K562 (cell line): Measurements from ENCODE around the gene HDAC3. TPM values are rescaled to one million over a fixed set of nuclear protein-coding genes. Genes with fewer than 3 reads are reported as not detected.

Source experiments
- ATAC-seq: fragments of 200-7000 bp; cut with Tn5 transposase; 3 replicates; pipeline ENCODE4 v1.9.1; 2020; ENCODE audit warnings: moderate library complexity
- BruUV-seq: library from RNA; stranded (reverse); fragments of 400-500 nt; replicated peaks from 2 replicates; lab custom pipeline; 2021; lab: Mats Ljungman, UMichigan
- CTCF ChIA-PET: fragments of 300-600 bp; formaldehyde crosslinking; extraction: SDS; loops from one replicate; lab custom pipeline; 2021; ENCODE audit warnings: low intra/inter-chr PET ratio; lab: Yijun Ruan, JAX
- POLR2A ChIA-PET: fragments of 300-600, 350-650 bp; sonication (Branson Sonifier 250); formaldehyde crosslinking; extraction: SDS; loops from one replicate; lab custom pipeline; 2021; ENCODE audit warnings: antibody characterized with exemption, inconsistent platforms; lab: Yijun Ruan, JAX
- DNase-seq, 4 experiments: peaks; one replicate each; pipeline versions ENCODE4 v3.0.0 to v3.0.0-alpha.2; 2011 to 2018; ENCODE audit warnings: low spot score in 3 of 4, mixed read lengths in 3 of 4; ENCODE audit errors: extremely low read depth in 1 of 4
- FAIRE-seq: peaks from 2 replicates; lab custom pipeline; 2011; peaks lifted over from hg19 to GRCh38; lab: Jason Lieb, UNC
- H2AFZ ChIP-seq: 2 replicates; pipeline ENCODE4 v1.6.0; 2011; ENCODE audit warnings: low read depth, low read length, control low read depth, inconsistent platforms
- H3K27ac ChIP-seq: fragments of 200-600 bp; 3 replicates; pipeline ENCODE4 v1.8.0; 2011; ENCODE audit warnings: low read depth, mild to moderate bottlenecking, control low read depth, inconsistent platforms, low read length, moderate library complexity, mixed read lengths; ENCODE audit errors: extremely low read depth
- H3K27me3 ChIP-seq, 2 experiments: fragments of 300-600 bp in 1 of 2; 2 replicates in 1 of 2; 3 replicates in 1 of 2; pipeline versions ENCODE4 v1.6.0 to v1.8.0; 2011; ENCODE audit warnings: inconsistent platforms in 2 of 2, low read length in 2 of 2, mild to moderate bottlenecking in 1 of 2, mixed read lengths in 1 of 2, moderate library complexity in 1 of 2; ENCODE audit not compliant: control insufficient read depth in 2 of 2, insufficient read depth in 2 of 2
- H3K36me3 ChIP-seq: fragments of 300-600 bp; 3 replicates; pipeline ENCODE4 v1.8.0; 2011; ENCODE audit warnings: mild to moderate bottlenecking, low read length, inconsistent platforms; ENCODE audit not compliant: control insufficient read depth, insufficient read depth
- H3K4me1 ChIP-seq, 2 experiments: fragments of 200-600 bp in 1 of 2; replicated peaks in 1 of 2; 2 replicates in 1 of 2; 3 replicates in 1 of 2; pipeline versions ENCODE4 v1.5.1 to v1.8.0; 2011; ENCODE audit warnings: inconsistent platforms in 2 of 2, low read length in 2 of 2, mild to moderate bottlenecking in 1 of 2, mixed read lengths in 1 of 2, moderate library complexity in 1 of 2; ENCODE audit not compliant: control insufficient read depth in 2 of 2, insufficient read depth in 2 of 2
- H3K4me2 ChIP-seq: 2 replicates; pipeline ENCODE4 v1.6.1; 2011; ENCODE audit warnings: low read length, control low read depth, inconsistent platforms, mixed read lengths; ENCODE audit not compliant: insufficient read depth
- H3K4me3 ChIP-seq: fragments of 200-600 bp; sonication (generic), shearing (Covaris generic); 2 replicates; pipeline ENCODE4 v1.5.1; 2016; ENCODE audit warnings: control low read depth, inconsistent platforms
- H3K79me2 ChIP-seq: fragments of 200-600 bp; 3 replicates; pipeline ENCODE4 v1.8.0; 2011; ENCODE audit warnings: low read length, inconsistent platforms; ENCODE audit not compliant: control insufficient read depth, insufficient read depth
- H3K9ac ChIP-seq, 2 experiments: 2 replicates each; pipeline versions ENCODE4 v1.6.0 to v1.6.1; 2011; ENCODE audit warnings: low read depth in 2 of 2, low read length in 2 of 2, control low read depth in 1 of 2, inconsistent platforms in 1 of 2, mild to moderate bottlenecking in 1 of 2, mixed read lengths in 1 of 2; ENCODE audit not compliant: insufficient read depth in 1 of 2
- H3K9me1 ChIP-seq: one replicate; pipeline ENCODE4 v1.6.0; 2011; ENCODE audit warnings: inconsistent platforms, mild to moderate bottlenecking, low read length, moderate library complexity; ENCODE audit not compliant: control insufficient read depth, insufficient read depth
- H3K9me3 ChIP-seq: replicated peaks from 2 replicates; pipeline ENCODE4 v1.5.1; 2011; ENCODE audit warnings: low read depth, low read length, inconsistent platforms; ENCODE audit not compliant: control insufficient read depth, insufficient read depth
- H4K20me1 ChIP-seq: replicated peaks from 2 replicates; pipeline ENCODE4 v1.6.1; 2011; ENCODE audit warnings: low read length, inconsistent platforms, mixed read lengths; ENCODE audit not compliant: control insufficient read depth, insufficient read depth
- ETS2 ChIP-seq: IDR thresholded peaks from 2 replicates; pipeline ENCODE4 v1.6.1; 2016; ENCODE audit warnings: borderline replicate concordance, missing genetic modification characterization, mild to moderate bottlenecking, moderate library complexity, missing compliant biosample characterization; ENCODE audit not compliant: poor library complexity, severe bottlenecking
- HCFC1 ChIP-seq: IDR thresholded peaks from 2 replicates; pipeline ENCODE4 v1.6.1; 2012; ENCODE audit warnings: low read depth, low read length, improper control_type of control experiment
- JUN ChIP-seq, 2 experiments: sonication (generic) in 1 of 2; formaldehyde crosslinking in 1 of 2; IDR thresholded peaks; 2 replicates each; pipeline versions ENCODE4 v1.6.1 to v1.8.0; 2012 to 2022; ENCODE audit warnings: borderline replicate concordance in 2 of 2, mild to moderate bottlenecking in 2 of 2, improper control_type of control experiment in 1 of 2, low read depth in 1 of 2, low read length in 1 of 2, missing genetic modification reagents in 1 of 2
- MEF2A ChIP-seq: IDR thresholded peaks from 2 replicates; pipeline ENCODE4 v1.6.1; 2011; ENCODE audit warnings: low read depth, mild to moderate bottlenecking, low read length, moderate library complexity; ENCODE audit not compliant: control insufficient read depth
- NCOA1 ChIP-seq: fragments of 450-650 bp; IDR thresholded peaks from 2 replicates; pipeline ENCODE4 v1.6.1; 2016; ENCODE audit warnings: low read depth
- TAF1 ChIP-seq: IDR thresholded peaks from 2 replicates; pipeline ENCODE4 v1.6.1; 2011; ENCODE audit warnings: mild to moderate bottlenecking, low read length, moderate library complexity; ENCODE audit not compliant: insufficient read depth, control insufficient read depth, severe bottlenecking; ENCODE audit errors: extremely low read depth
- TSC22D4 ChIP-seq: fragments of 450-650 bp; IDR thresholded peaks from 2 replicates; pipeline ENCODE4 v1.6.1; 2016; ENCODE audit warnings: missing genetic modification characterization, missing biosample characterization, control low read depth
- ZNF75A ChIP-seq: fragments of 450-650 bp; formaldehyde crosslinking; IDR thresholded peaks from 2 replicates; pipeline ENCODE4 v1.4.0; 2020; ENCODE audit warnings: mild to moderate bottlenecking
- WGBS: fragments of 100-300 bp; shearing (Covaris generic); methylation state at CpG from one replicate; pipeline ENCODE4 v1.1.6; 2016; ENCODE audit warnings: low coverage, mixed read lengths; ENCODE audit not compliant: insufficient coverage; ENCODE audit errors: missing lambda C conversion rate; 5-methylcytosine and 5-hydroxymethylcytosine counted together
- in situ Hi-C: fragments of 300-500 bp; cut with MboI; formaldehyde crosslinking; loops from 4 replicates; pipeline ENCODE4 v1.15.0; 2018; ENCODE audit warnings: inconsistent platforms, mixed read lengths
- intact Hi-C: fragments of 100-400 bp; cut with micrococcal nuclease; formaldehyde crosslinking; loops from 2 replicates; pipeline ENCODE4 v1.14.2; 2022
- polyA plus RNA-seq, 8 experiments: library from polyadenylated mRNA; depleted of rRNA in 4 of 8; stranded (reverse) in 5 of 8; unstranded in 3 of 8; fragments of >200 nt; fragmentation: Nextera tagmentation in 2 of 8; fragmentation: Illumina TruSeq in 1 of 8; extraction: Ambion mirVana in 2 of 8; extraction: Trizol in 1 of 8; gene quantifications; 2 replicates each; pipeline versions ENCODE4 v1.2.1 to v1.2.3, GENCODE V29; 2011 to 2014; ENCODE audit warnings: inconsistent platforms in 1 of 8, missing spikeins in 1 of 8
- total RNA-seq, 7 experiments: library from RNA; depleted of rRNA in 6 of 7; stranded (reverse); fragments of >200 nt in 6 of 7; fragmentation: Illumina TruSeq in 2 of 7; extraction: Trizol in 2 of 7; gene quantifications; 2 replicates each; pipeline versions ENCODE4 v1.2.1 to v1.2.3, GENCODE V29; 2011 to 2021; ENCODE audit warnings: low replicate concordance in 1 of 7

The HDAC3 gene
- total and polyA plus RNA-seq, 9 of the 15 experiments (the other 6 are each of a cell fraction or from before 2014, with no cell fraction given) = 89.7 to 191 (median 119) TPM

GRCh38 chr5:141603923-141604717 is 32.5 kb downstream of the HDAC3 start (continued):
- TF ChIP-seq TAF1 = no peak

GRCh38 chr5:141602606-141603005 is 34.0 kb downstream of the HDAC3 start:
- H3K9me3 ChIP-seq = no peaks in the 10 kb centered on the region
- TF ChIP-seq HCFC1 (no peak), JUN (IDR thresholded peaks at IDR 0.05; ENCODE audit: borderline replicate concordance, low read depth, low read length) (no peak), JUN (CRISPR knock-in tag; IDR thresholded peaks at IDR 0.05; ENCODE audit: borderline replicate concordance) (no peak), MEF2A (no peak), ZNF75A (no peak), TSC22D4 (tag) (no peak), NCOA1 (no peak), ETS2 (tag) (no peak)
- TF ChIP-seq, all 486 proteins: peak for 0
- no peak overlapping the region for H3K4me3 ChIP-seq
- ChIA-PET CTCF (no interaction called here), POLR2A (interaction anchor here (0.6 to 2.8 kb wide), 3 partner anchors 11 to 347 kb away, joined by 3 to 11 read pairs (median 3); partner anchors contain the start of gene DIAPH1)
- ATAC-seq (no peak), FAIRE-seq (no peak), DNase-seq (no peak)
- H3K79me2 ChIP-seq = peaks cover 100% of the 10 kb centered on the region
- no TSS peak for BruUV-seq
- no peaks in the 10 kb centered on the region for H3K27me3 ChIP-seq
- H2AFZ ChIP-seq = no peak overlapping the region
- H3K9ac ChIP-seq = 0 out of 4 replicates have a peak overlapping the region, but pooled peaks of 1 of the 2 experiments have one; percentile 10
- in situ Hi-C loops (no loop called here), intact Hi-C loops (no loop called here)
- peak overlapping the region; percentile 4; the same call in 2 of the 3 replicates for H3K27ac ChIP-seq
- WGBS = 93% methylated on average over 1 of the region's 1 CpG
- no peaks in the 10 kb centered on the region for H3K9me1 ChIP-seq
- H3K36me3 ChIP-seq = peaks cover 49% of the 10 kb centered on the region
- H4K20me1 ChIP-seq = 0 out of 2 replicates have a peak, but pooled peaks cover 6% of the 10 kb centered on the region
- peaks cover 9 to 50% of the 10 kb centered on the region in 2 experiments; a peak in 4 of 5 replicates for H3K4me1 ChIP-seq
- H3K4me2 ChIP-seq = no peak overlapping the region
